IPS DF 19.7 (cell line): ENCODE measurements around the gene TMEM98.
A peak's percentile ranks its signal among the peaks of the same experiment; 100 is the strongest.
"Not testable (repeated sequence)": the region's sequence is repeated elsewhere in the genome, so short reads cannot be mapped to it uniquely, and the experiment has no call there.

ENCODE experiments used
- DNase-seq: peaks from one replicate; pipeline ENCODE4 v3.0.0-alpha.2; 2013; ENCODE audit warnings: low read depth, low spot score

The TMEM98 gene

GRCh38 chr17:32914181-32914580 lies 13.8 kb upstream of the TMEM98 start:
- DNase-seq = no peak

- DNase-seq = no peak
Observed at GRCh38 chr17:32915245-32915644, 12.7 kb upstream of the TMEM98 start.

GRCh38 chr17:32916134-32916533 lies 11.8 kb upstream of the TMEM98 start:
- no peak for DNase-seq

DNA sequence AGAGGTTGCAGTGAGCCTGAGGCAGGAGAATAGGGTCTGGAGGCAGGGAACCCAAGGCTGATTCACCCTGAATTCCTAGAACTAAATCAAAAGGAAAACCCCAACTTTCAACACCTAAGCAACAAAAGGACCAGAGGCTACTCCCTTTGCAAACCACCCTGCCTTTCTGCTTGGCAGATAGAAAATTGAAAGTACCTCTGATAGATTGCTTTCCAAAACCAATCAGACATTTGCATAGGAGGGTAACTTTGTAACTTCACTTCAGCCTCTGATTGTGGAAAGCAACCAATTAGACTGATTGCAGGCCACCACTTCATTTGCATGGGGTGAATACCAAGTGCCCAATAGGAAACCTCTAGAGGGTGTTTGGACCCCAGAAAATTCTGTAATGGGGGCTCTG lies 10.9 kb upstream of the TMEM98 start:
- no peak for DNase-seq

- peak; percentile 45 for DNase-seq
Observed at GRCh38 chr17:32917842-32918241, 10.1 kb upstream of the TMEM98 start.

DNA sequence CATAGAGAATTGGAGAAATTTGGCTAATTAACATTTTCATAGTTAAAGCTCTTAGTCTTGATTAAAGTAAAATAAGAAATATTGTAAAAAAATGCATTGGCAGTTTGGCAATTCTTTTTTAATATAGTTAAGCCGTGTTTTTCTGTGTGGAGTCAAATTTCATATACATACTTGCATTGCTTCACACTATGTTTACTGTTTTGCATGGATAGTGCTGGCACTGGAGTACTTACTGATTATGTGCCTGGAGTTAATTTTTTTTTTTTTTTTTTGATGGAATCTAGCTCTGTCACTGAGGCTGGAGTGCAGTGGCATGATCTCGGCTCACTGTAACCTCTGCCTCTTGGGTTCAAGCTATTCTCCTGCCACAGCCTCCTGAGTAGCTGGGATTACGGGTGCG lies 8.1 kb upstream of the TMEM98 start:
- not testable (repeated sequence) for DNase-seq

GRCh38 chr17:32920293-32920692 lies 7.7 kb upstream of the TMEM98 start:
- DNase-seq = no peak

- DNase-seq = no peak
Observed at GRCh38 chr17:32921017-32921416, 6.9 kb upstream of the TMEM98 start.

- DNase-seq = not testable (repeated sequence)
Observed at GRCh38 chr17:32923905-32924304, 4.0 kb upstream of the TMEM98 start.

- no peak for DNase-seq
Observed at GRCh38 chr17:32926183-32926582, 1.8 kb upstream of the TMEM98 start.

- DNase-seq = not testable (repeated sequence)
Observed at GRCh38 chr17:32926789-32927188, 1.2 kb upstream of the TMEM98 start.

- no peak for DNase-seq
Observed at GRCh38 chr17:32927201-32927723, 691 bp upstream of the TMEM98 start.

- DNase-seq = no peak
Observed at GRCh38 chr17:32928586-32929535, 908 bp downstream of the TMEM98 start.

- DNase-seq = no peak
Observed at GRCh38 chr17:32929588-32929987, 1.6 kb downstream of the TMEM98 start.

GRCh38 chr17:32930512-32930911 lies 2.6 kb downstream of the TMEM98 start:
- no peak for DNase-seq

- no peak for DNase-seq
Observed at GRCh38 chr17:32931686-32932085, 3.7 kb downstream of the TMEM98 start.

DNA sequence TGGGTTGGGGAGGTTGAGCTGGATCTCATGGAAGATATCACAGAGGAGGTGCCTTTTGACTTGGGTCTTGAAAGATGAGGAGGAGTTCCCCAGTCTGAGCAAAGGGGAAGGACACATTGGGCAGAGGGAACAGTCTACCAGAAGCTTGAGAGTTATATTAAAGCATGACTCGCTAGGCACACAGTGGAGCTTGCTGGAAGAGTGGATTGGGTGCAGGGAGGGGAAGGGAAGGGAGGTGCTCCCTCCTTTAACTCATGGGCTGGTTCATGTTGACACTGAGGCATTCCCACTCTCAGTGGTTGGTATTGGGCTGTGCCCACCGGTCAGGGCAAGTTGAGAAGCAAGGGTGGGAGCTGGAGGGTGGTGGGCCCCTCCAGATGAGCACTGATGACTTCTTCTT lies 5.9 kb downstream of the TMEM98 start:
- no peak for DNase-seq

DNA sequence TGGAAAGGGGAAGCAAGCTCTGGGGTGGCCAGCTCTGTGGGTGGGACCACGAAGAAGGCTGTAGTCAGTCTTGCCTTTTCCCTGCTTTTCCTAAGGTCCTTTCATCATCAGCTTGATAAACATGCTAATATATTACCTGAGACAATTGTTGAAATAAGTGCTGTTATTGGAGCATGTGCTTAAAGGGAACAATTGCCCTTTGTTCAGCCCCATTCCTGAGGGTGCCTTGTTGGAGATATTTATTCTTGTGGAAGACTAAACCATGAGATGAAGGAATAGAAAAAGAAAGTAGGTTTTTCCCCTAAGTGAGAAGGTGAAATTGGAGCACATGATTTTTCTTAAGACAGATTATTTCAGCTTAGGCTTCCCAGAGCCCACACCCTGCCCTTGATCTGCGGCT lies 7.8 kb downstream of the TMEM98 start:
- no peak for DNase-seq

DNA sequence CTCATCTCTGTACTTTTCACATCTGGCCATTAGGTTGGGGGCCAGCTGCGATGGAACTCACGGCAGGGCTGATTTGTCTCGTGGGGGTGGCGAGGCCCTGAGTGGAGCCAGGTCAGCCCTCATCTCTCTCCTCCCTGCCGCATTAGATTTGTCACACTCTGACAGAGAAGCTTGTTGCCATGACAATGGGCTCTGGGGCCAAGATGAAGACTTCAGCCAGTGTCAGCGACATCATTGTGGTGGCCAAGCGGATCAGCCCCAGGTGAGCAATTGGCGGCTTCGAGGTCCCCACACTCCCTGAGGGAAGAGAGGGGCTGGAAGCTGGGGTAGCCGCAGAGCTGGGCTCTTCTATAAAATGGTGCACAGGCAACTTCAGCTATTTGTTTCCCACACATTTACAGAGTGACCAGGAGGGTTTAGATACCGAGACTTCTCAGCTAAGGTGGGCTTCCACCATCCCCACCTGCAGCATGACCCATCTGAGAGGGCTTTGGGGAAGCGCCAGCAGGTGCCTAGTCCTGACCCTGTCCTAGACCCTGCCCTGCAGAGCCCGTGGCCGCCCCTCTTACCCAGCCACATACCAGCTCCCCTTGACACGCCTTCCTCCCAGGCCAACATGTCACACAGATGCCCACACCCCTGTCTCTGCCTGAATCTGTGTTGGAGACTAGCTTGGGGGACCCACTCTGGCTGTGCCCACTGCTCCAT lies 8.4 kb downstream of the TMEM98 start:
- no peak for DNase-seq

DNA sequence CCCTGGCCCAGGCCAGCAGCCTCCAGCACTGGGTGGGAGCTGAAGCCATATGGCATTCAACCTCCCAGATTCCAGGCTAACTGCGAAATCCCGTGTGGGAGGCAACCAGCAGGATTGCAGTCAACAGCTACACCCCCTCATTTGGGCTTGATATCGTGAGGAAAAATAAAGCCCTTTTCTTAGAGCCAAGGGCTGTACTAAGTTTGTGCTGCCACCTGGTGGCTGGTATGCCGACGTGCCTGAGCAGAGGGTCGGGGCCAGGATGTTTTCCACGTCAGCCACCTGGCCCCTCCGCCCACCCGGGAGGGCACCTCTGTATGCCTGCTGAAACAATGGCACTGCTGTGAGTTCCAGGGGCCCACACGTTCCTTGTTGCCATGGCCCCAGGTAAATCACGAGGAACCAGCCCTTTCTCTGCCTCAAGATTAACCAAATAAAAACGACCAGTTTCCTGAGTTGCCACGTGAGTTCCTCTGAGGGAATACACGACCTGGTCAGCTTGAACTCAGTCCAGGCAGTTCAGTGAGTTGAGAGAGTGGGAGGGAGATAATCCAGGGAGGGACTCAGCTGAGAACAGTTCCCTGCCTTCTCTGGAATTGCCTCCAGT lies 9.0 kb downstream of the TMEM98 start:
- DNase-seq = peak; percentile 68

DNA sequence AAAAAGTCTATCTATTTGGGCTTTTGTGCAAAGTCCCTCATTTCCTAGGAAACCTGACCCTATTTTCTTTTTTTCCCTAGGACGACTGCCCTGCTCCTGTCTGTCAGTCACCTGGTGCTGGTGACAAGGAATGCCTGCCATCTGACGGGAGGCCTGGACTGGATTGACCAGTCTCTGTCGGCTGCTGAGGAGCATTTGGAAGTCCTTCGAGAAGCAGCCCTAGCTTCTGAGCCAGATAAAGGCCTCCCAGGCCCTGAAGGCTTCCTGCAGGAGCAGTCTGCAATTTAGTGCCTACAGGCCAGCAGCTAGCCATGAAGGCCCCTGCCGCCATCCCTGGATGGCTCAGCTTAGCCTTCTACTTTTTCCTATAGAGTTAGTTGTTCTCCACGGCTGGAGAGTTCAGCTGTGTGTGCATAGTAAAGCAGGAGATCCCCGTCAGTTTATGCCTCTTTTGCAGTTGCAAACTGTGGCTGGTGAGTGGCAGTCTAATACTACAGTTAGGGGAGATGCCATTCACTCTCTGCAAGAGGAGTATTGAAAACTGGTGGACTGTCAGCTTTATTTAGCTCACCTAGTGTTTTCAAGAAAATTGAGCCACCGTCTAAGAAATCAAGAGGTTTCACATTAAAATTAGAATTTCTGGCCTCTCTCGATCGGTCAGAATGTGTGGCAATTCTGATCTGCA lies 12.9 kb downstream of the TMEM98 start:
- no peak for DNase-seq
